ENCODE data around the gene ERRFI1.
A peak's percentile ranks its signal among the peaks of the same experiment; 100 is the strongest.

- TF ChIP-seq CTCF (IDR thresholded peaks at IDR 0.05) (peak in 1 of 6 experiments; percentile 35), POLR2A (IDR thresholded peaks at IDR 0.05) (no peak)
These were observed 35.7 kb upstream of the ERRFI1 start for GRCh38 chr1:8061673-8062386.
